SH-SY5Y (cell line): ENCODE results near the gene MYORG.

Experiments used
- GATA2 ChIP-seq: IDR thresholded peaks from 2 replicates; pipeline ENCODE4 v1.6.1; 2011; ENCODE audit warnings: mild to moderate bottlenecking, low read depth, low read length
- GATA3 ChIP-seq: IDR thresholded peaks from 2 replicates; pipeline ENCODE4 v1.6.1; 2011; ENCODE audit warnings: low read depth, mild to moderate bottlenecking, low read length, moderate library complexity

DNA sequence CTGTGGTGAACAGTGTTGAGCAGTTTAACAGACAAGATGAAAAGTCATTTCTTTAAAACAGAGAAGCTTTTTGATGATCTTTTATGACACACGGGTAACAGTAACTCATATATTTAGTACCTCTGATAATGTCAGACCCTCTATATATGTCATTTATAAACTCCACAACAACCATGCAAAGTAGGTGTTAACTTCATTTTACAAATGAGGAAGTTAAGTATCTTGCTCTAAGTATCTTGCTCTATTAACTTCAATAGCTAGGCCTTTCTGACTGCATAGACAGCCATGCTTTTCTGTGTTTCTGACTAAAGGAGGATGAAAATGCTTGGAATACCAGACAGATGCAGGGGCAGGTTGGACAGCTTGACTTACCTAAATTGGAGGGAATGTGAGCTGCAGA lies 45.5 kb downstream of the MYORG start:
- TF ChIP-seq GATA2 = no peak
- no peak for TF ChIP-seq GATA3
